Neuronal stem cell (in vitro differentiated cells): ENCODE data around the gene PTPN14.

Experiments
- DNase-seq: peaks from one replicate; pipeline ENCODE4 v3.0.0-alpha.2; 2013; ENCODE audit warnings: low spot score
- H2AFZ ChIP-seq: one replicate; pipeline ENCODE4 v1.6.1; 2013; ENCODE audit warnings: mild to moderate bottlenecking, low read length, inconsistent platforms
- H2AK5ac ChIP-seq: 2 replicates; pipeline ENCODE4 v1.6.1; 2013; ENCODE audit warnings: low read depth, mild to moderate bottlenecking, inconsistent platforms, low read length, moderate library complexity, mixed read lengths
- H2BK120ac ChIP-seq: 2 replicates; pipeline ENCODE4 v1.6.1; 2013; ENCODE audit warnings: low read depth, mild to moderate bottlenecking, inconsistent platforms, low read length, moderate library complexity, mixed read lengths
- H2BK12ac ChIP-seq: one replicate; pipeline ENCODE4 v1.6.1; 2013; ENCODE audit warnings: low read length, inconsistent platforms
- H2BK15ac ChIP-seq: 2 replicates; pipeline ENCODE4 v1.6.1; 2013; ENCODE audit warnings: mild to moderate bottlenecking, low read length, inconsistent platforms, mixed read lengths
- H2BK5ac ChIP-seq: one replicate; pipeline ENCODE4 v1.6.1; 2013; ENCODE audit warnings: inconsistent platforms, mild to moderate bottlenecking, low read length, moderate library complexity
- H3K14ac ChIP-seq: one replicate; pipeline ENCODE4 v1.6.1; 2013; ENCODE audit warnings: low read length, inconsistent platforms
- H3K18ac ChIP-seq: 2 replicates; pipeline ENCODE4 v1.6.1; 2013; ENCODE audit warnings: low read length, inconsistent platforms
- H3K23ac ChIP-seq: 2 replicates; pipeline ENCODE4 v1.6.1; 2013; ENCODE audit warnings: low read depth, mild to moderate bottlenecking, mixed read lengths, low read length, inconsistent platforms; ENCODE audit not compliant: poor library complexity
- H3K27ac ChIP-seq: replicated peaks from 3 replicates; pipeline ENCODE4 v1.5.1; 2013; ENCODE audit warnings: low read length, inconsistent platforms
- H3K27me3 ChIP-seq, 3 experiments: 2 replicates each; pipeline ENCODE4 v1.6.1; 2013; ENCODE audit warnings: low read length in 3 of 3, mild to moderate bottlenecking in 2 of 3, inconsistent platforms in 1 of 3, low read depth in 1 of 3, mixed read lengths in 1 of 3, moderate library complexity in 1 of 3; ENCODE audit not compliant: control insufficient read depth in 3 of 3, insufficient read depth in 3 of 3
- H3K36me3 ChIP-seq, 2 donors: replicated peaks in 1 of 2; 2 replicates each; pipeline ENCODE4 v1.6.1; 2013; ENCODE audit warnings: low read length in 2 of 2; ENCODE audit not compliant: control insufficient read depth in 2 of 2, insufficient read depth in 2 of 2
- H3K4ac ChIP-seq: 2 replicates; pipeline ENCODE4 v1.6.1; 2013; ENCODE audit warnings: inconsistent platforms, mild to moderate bottlenecking, low read length, moderate library complexity
- H3K4me1 ChIP-seq, 2 donors: 1 replicate in 1 of 2; 2 replicates in 1 of 2; pipeline ENCODE4 v1.6.1; 2013; ENCODE audit warnings: low read length in 2 of 2, low read depth in 1 of 2; ENCODE audit not compliant: control insufficient read depth in 2 of 2, insufficient read depth in 1 of 2
- H3K4me2 ChIP-seq: one replicate; pipeline ENCODE4 v1.6.1; 2013; ENCODE audit warnings: mild to moderate bottlenecking, low read length, inconsistent platforms; ENCODE audit not compliant: insufficient read depth, poor library complexity, severe bottlenecking
- H3K4me3 ChIP-seq, 2 donors: 2 replicates each; pipeline ENCODE4 v1.5.1; 2013; ENCODE audit warnings: low read length in 2 of 2, mild to moderate bottlenecking in 2 of 2, inconsistent platforms in 1 of 2, moderate library complexity in 1 of 2
- H3K79me1 ChIP-seq: one replicate; pipeline ENCODE4 v1.6.1; 2013; ENCODE audit warnings: low read depth, mild to moderate bottlenecking, inconsistent platforms, low read length, moderate library complexity
- H3K9ac ChIP-seq: one replicate; pipeline ENCODE4 v1.6.1; 2013; ENCODE audit warnings: mild to moderate bottlenecking, low read depth, low read length, inconsistent platforms; ENCODE audit not compliant: poor library complexity
- H3K9me3 ChIP-seq, 2 donors: replicated peaks in 1 of 2; 2 replicates each; pipeline versions ENCODE3 to v1.6.1; 2013; ENCODE audit warnings: low read length in 2 of 2, mild to moderate bottlenecking in 2 of 2, inconsistent platforms in 1 of 2, low read depth in 1 of 2, mixed read lengths in 1 of 2, moderate library complexity in 1 of 2; ENCODE audit not compliant: control insufficient read depth in 2 of 2, insufficient read depth in 1 of 2
- H4K8ac ChIP-seq: one replicate; pipeline ENCODE4 v1.6.1; 2013; ENCODE audit warnings: low read depth, mild to moderate bottlenecking, inconsistent platforms, low read length, moderate library complexity
- H4K91ac ChIP-seq: one replicate; pipeline ENCODE4 v1.6.1; 2013; ENCODE audit warnings: low read length, low read depth, mild to moderate bottlenecking, inconsistent platforms; ENCODE audit not compliant: poor library complexity
- WGBS, 2 donors: extraction: QIAGEN DNeasy Blood & Tissue Kit; methylation state at CpG; one replicate each; pipeline ENCODE4 v1.1.7; 2013; ENCODE audit warnings: missing lambda C conversion rate in 2 of 2, mixed read lengths in 1 of 2; ENCODE audit not compliant: insufficient read length in 2 of 2, insufficient replicate concordance in 1 of 2; ENCODE audit errors: extremely low coverage in 2 of 2; 5-methylcytosine and 5-hydroxymethylcytosine counted together

The PTPN14 gene

DNA sequence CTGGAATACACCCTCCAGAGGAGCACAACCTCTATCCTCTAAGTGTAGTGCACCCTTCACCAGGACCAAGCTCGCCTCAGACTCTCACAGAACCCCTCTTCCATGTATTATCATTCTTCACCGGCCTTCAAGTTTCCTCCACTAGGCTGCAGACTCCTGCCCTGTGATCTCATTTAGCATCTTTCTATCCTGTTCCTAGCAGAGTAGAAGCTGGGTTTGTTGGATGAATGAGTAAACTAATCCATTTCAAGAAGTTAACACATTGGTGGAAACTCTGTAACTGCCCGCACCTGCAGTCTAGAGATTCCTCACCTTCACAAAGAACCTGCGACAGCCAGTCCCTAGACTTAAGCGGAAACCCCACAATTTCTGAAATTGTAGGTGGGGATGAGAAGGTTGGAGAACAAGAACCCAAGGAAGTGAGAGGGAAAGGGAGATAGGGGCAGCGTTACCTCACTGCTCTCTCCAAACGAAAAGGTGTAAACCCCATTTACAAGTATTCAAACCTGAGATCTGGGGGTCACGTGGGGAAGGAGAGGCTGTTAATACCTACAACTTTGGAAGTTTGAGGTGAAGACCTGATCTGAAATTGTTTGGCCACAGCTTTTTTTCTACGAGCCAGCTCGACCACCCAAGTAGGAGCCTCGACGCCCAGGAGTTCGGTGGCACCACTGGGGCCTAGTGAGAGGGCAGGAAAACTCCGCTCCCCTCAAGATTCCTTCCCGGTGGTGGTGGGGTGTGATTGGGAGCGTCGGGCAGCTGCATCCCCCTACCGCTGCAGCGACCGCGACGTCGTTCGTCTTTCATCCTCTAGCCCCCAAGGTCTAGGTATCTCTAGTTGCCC, 1.2 kb downstream of the PTPN14 start:
- Histone ChIP-seq H3K27ac (no peak overlapping the region), H3K27me3 (no peaks in the 10 kb centered on the region), H3K79me1 (no peaks in the 10 kb centered on the region), H3K18ac (peak overlapping the region; percentile 98), H3K9ac (peak overlapping the region; percentile 93), H2AFZ (peak overlapping the region; percentile 90), H4K91ac (no peak overlapping the region), H3K23ac (peak overlapping the region; percentile 3), H3K4ac (no peak overlapping the region), H3K14ac (no peak overlapping the region), H2BK12ac (no peak overlapping the region), H3K4me2 (peak overlapping the region; percentile 88), H2BK15ac (peak overlapping the region; percentile 75), H3K4me3 (peak overlapping the region; percentile 64 to 97), H2AK5ac (no peak overlapping the region), H2BK120ac (no peak overlapping the region), H3K4me1 (peaks cover 11 to 12% of the 10 kb centered on the region in 2 donors), H3K36me3 (peaks cover 0 to 2% of the 10 kb centered on the region in 2 donors), H2BK5ac (no peak overlapping the region), H4K8ac (no peak overlapping the region), H3K9me3 (no peaks in the 10 kb centered on the region)
- WGBS, 2 donors: no CpG with 5 or more reads among the region's 24 CpGs
- DNase-seq: no peak

DNA sequence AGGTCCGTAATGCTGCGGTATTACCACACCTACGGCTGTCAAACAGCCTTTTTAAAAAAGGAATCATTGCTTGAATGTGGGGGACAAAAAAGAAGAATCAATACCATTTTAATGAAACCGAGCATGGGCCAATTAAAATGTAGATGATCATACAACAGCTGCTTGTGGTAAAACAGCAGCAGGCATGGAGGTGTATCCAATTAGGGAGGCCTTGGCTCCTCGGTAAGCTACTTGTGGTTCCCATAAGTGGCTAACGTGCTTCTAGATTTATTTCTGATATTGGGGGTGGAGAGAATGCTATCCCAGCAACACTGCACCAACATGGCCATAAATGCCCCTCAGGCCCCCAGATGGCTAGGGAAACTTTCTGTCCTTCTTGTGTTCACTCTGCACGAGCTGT, 1.8 kb downstream of the PTPN14 start:
- no CpG with 5 or more reads among the region's 7 CpGs for WGBS, 2 donors

DNA sequence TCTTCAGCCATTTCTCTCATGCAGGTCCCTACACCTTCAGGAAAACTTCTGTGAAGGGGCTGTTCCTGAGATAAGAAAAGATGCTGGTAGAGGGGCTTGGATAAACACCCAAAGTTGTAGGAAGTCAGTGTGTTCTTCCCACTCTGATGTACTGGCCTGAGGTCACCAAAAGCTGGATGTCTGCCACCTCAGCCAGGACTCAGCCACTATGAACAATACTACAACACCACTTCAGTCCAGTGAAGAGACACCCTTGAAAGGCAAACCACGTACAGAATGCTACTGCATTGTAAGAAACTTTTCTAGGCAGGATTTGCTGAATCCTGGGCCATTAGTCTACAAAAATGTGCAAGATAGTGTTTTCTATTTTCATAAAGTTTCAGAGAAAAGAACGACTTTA, 2.4 kb downstream of the PTPN14 start:
- H2AFZ ChIP-seq: no peak overlapping the region
- no peak overlapping the region for H2AK5ac ChIP-seq
- H3K18ac ChIP-seq: no peak overlapping the region
- no peak overlapping the region for H2BK120ac ChIP-seq
- peaks cover 0 to 2% of the 10 kb centered on the region in 2 donors for H3K36me3 ChIP-seq
- H2BK5ac ChIP-seq: no peak overlapping the region
- no CpG with 5 or more reads among the region's 2 CpGs for WGBS, 2 donors
- DNase-seq: no peak
- H2BK12ac ChIP-seq: no peak overlapping the region
- H3K23ac ChIP-seq: no peak overlapping the region
- H3K27me3 ChIP-seq: no peaks in the 10 kb centered on the region
- no peak overlapping the region for H3K14ac ChIP-seq
- no peak overlapping the region for H3K4ac ChIP-seq
- H4K8ac ChIP-seq: no peak overlapping the region
- no peak overlapping the region for H3K4me3 ChIP-seq
- no peak overlapping the region for H4K91ac ChIP-seq
- no peak overlapping the region for H2BK15ac ChIP-seq
- no peak overlapping the region for H3K9ac ChIP-seq
- H3K9me3 ChIP-seq: no peaks in the 10 kb centered on the region
- peaks cover 11 to 13% of the 10 kb centered on the region in 2 donors for H3K4me1 ChIP-seq
- H3K4me2 ChIP-seq: no peak overlapping the region
- no peaks in the 10 kb centered on the region for H3K79me1 ChIP-seq
- H3K27ac ChIP-seq: no peak overlapping the region

More for the DNA sequence above, 1.8 kb downstream of the PTPN14 start:
- peaks cover 0 to 2% of the 10 kb centered on the region in 2 donors for H3K36me3 ChIP-seq
- H3K27ac ChIP-seq: no peak overlapping the region
- no peak for DNase-seq
- H4K91ac ChIP-seq: no peak overlapping the region
- H3K79me1 ChIP-seq: no peaks in the 10 kb centered on the region
- H2AK5ac ChIP-seq: no peak overlapping the region
- H3K9ac ChIP-seq: no peak overlapping the region
- peak overlapping the region; percentile 88 for H3K4me2 ChIP-seq
- no peak overlapping the region for H2BK5ac ChIP-seq
- no peak overlapping the region for H2BK120ac ChIP-seq
- no peak overlapping the region for H3K23ac ChIP-seq
- no peak overlapping the region for H2BK15ac ChIP-seq
- peak overlapping the region; percentile 63 to 64 for H3K4me3 ChIP-seq
- no peak overlapping the region for H3K14ac ChIP-seq
- H4K8ac ChIP-seq: no peak overlapping the region
- no peaks in the 10 kb centered on the region for H3K9me3 ChIP-seq
- peaks cover 11 to 13% of the 10 kb centered on the region in 2 donors for H3K4me1 ChIP-seq
- no peak overlapping the region for H2AFZ ChIP-seq
- H3K18ac ChIP-seq: no peak overlapping the region
- no peak overlapping the region for H3K4ac ChIP-seq
- H2BK12ac ChIP-seq: no peak overlapping the region
- H3K27me3 ChIP-seq: no peaks in the 10 kb centered on the region

DNA sequence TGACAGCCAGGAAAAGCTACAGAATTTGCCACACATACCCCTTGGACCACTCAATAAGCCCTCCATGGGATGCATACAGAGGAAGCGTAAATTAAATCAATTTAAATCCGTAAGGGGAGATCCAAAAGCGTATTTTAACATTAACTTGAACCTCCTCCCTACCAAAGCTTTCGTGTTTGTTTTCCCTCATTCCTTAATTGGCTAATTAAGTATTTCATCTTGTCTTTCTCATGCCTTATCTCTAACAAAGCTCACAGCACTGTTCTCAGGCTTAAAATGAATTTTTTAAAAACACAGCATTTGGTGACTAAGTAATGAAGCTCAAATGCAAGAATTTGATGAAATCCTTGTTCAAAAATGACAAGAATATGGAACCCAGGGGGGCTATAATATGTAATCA, 3.1 kb downstream of the PTPN14 start:
- Histone ChIP-seq H3K4me1 (peaks cover 11% of the 10 kb centered on the region in 2 donors), H2AK5ac (no peak overlapping the region), H3K4ac (no peak overlapping the region), H3K27me3 (no peaks in the 10 kb centered on the region), H2BK15ac (no peak overlapping the region), H2BK120ac (no peak overlapping the region), H3K4me3 (no peak overlapping the region), H3K4me2 (no peak overlapping the region), H2BK5ac (no peak overlapping the region), H3K23ac (no peak overlapping the region), H3K36me3 (peaks cover 0 to 2% of the 10 kb centered on the region in 2 donors), H4K91ac (no peak overlapping the region), H3K14ac (no peak overlapping the region), H4K8ac (no peak overlapping the region), H2BK12ac (no peak overlapping the region), H3K27ac (no peak overlapping the region), H3K18ac (no peak overlapping the region), H3K9ac (no peak overlapping the region), H2AFZ (no peak overlapping the region), H3K79me1 (no peaks in the 10 kb centered on the region), H3K9me3 (no peaks in the 10 kb centered on the region)
- WGBS, 2 donors: no CpG with 5 or more reads among the region's 4 CpGs
- no peak for DNase-seq
